Right atrium auricular region (tissue), 2 donors: ENCODE measurements around the gene HP1BP3. TPM values are rescaled to one million over a fixed set of nuclear protein-coding genes. Genes with fewer than 3 reads are reported as not detected.

Experiments used
- DNase-seq: peaks from one replicate; pipeline ENCODE4 v3.0.0-alpha.2; 2019; ENCODE audit warnings: low spot score
- H3K27ac ChIP-seq, 2 donors: fragments of 200-600 bp; sonication (generic); 1 replicate in 1 of 2; 2 replicates in 1 of 2; pipeline ENCODE4 v1.5.1; 2016 to 2019
- H3K27me3 ChIP-seq, 2 donors: fragments of 200-600 bp; sonication (generic); one replicate each; pipeline versions ENCODE4 v1.5.1 to v1.6.0; 2017 to 2019
- H3K36me3 ChIP-seq: fragments of 200-600 bp; sonication (generic); one replicate; pipeline ENCODE4 v1.5.1; 2016
- H3K4me1 ChIP-seq, 2 donors: fragments of 200-600 bp; sonication (generic); one replicate each; pipeline versions ENCODE4 v1.5.1 to v1.6.0; 2017 to 2019
- H3K4me3 ChIP-seq, 2 donors: fragments of 200-600 bp; sonication (generic); 1 replicate in 1 of 2; 2 replicates in 1 of 2; pipeline ENCODE4 v1.5.1; 2017 to 2019; ENCODE audit warnings: mild to moderate bottlenecking in 1 of 2, moderate library complexity in 1 of 2
- H3K9me3 ChIP-seq, 2 donors: fragments of 200-600 bp; sonication (generic); one replicate each; pipeline ENCODE4 v1.5.1; 2019
- total RNA-seq, 2 donors: library from RNA; depleted of rRNA; stranded (reverse); fragments of >200 nt; gene quantifications; one replicate each; pipeline ENCODE4 v1.1.0, GENCODE V29; 2016
- TF ChIP-seq, protein P1 (sequence below), 2 donors: fragments of 200-600 bp; sonication (generic); IDR thresholded peaks; one replicate each; pipeline ENCODE4 v1.5.1; 2019; ENCODE audit warnings: antibody characterized with exemption in 2 of 2

Gene HP1BP3
- total RNA-seq, 2 donors from 2014 or later = 106 to 115 TPM

DNA sequence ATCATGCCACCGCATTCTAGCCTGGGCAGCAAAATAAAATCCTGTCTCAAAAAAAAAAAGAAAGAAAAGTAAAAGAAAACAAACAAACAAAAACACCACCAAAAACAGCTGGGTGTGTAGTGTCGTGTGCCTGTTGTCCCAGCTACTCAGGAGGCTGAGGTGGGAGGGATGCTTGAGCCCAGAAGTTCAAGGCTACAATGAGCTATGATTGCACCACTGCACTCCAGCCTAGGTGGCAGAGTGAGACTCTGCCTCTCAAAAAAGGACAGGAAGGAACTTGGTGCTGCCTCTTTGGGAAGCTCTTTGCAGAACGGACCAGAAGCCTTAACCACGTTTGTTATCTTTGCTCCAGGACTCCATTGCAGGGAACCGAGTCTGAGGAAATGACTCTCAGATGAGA, 80.3 kb downstream of the HP1BP3 start:
- Histone ChIP-seq H3K4me1 (no peaks in the 10 kb centered on the region), H3K27ac (no peak overlapping the region), H3K4me3 (no peak overlapping the region), H3K36me3 (no peaks in the 10 kb centered on the region), H3K9me3 (no peaks in the 10 kb centered on the region), H3K27me3 (no peaks in the 10 kb centered on the region)
- TF ChIP-seq, protein P1, sequence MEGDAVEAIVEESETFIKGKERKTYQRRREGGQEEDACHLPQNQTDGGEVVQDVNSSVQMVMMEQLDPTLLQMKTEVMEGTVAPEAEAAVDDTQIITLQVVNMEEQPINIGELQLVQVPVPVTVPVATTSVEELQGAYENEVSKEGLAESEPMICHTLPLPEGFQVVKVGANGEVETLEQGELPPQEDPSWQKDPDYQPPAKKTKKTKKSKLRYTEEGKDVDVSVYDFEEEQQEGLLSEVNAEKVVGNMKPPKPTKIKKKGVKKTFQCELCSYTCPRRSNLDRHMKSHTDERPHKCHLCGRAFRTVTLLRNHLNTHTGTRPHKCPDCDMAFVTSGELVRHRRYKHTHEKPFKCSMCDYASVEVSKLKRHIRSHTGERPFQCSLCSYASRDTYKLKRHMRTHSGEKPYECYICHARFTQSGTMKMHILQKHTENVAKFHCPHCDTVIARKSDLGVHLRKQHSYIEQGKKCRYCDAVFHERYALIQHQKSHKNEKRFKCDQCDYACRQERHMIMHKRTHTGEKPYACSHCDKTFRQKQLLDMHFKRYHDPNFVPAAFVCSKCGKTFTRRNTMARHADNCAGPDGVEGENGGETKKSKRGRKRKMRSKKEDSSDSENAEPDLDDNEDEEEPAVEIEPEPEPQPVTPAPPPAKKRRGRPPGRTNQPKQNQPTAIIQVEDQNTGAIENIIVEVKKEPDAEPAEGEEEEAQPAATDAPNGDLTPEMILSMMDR (IDR thresholded peaks at IDR 0.05) = no peak
- no peak for DNase-seq

DNA sequence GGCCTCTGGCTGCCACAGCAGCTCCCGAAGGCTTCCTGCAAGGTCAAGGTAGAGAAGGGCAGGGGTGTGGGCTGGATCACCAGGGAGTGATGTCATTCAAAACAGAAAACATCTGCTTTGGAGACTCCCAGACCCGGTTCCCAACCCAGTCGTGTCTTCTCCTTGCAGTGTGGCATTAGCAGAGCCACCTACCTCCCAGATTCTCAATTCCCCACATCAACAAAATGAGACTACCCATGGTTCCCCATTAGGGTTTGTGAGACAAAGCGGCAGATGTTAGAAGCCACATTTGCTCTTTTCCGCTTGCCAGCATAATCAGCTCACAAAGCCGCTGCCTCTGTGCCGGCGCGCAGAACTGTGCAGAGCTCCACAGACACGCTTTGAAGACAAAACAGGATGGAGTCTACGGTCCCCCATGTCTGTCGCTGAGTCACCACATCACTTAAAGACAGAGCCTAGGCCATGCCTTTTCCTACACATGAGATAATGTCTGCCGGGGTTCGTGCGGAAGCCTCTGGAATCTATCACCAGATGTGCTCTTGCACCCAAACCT, 81.8 kb downstream of the HP1BP3 start:
- H3K27ac ChIP-seq = no peak overlapping the region
- H3K4me1 ChIP-seq = no peaks in the 10 kb centered on the region
- TF ChIP-seq, protein P1 (IDR thresholded peaks at IDR 0.05) = no peak
- H3K36me3 ChIP-seq = no peaks in the 10 kb centered on the region
- no peak for DNase-seq
- H3K4me3 ChIP-seq = no peak overlapping the region
- H3K9me3 ChIP-seq = no peaks in the 10 kb centered on the region
- H3K27me3 ChIP-seq = no peaks in the 10 kb centered on the region

DNA sequence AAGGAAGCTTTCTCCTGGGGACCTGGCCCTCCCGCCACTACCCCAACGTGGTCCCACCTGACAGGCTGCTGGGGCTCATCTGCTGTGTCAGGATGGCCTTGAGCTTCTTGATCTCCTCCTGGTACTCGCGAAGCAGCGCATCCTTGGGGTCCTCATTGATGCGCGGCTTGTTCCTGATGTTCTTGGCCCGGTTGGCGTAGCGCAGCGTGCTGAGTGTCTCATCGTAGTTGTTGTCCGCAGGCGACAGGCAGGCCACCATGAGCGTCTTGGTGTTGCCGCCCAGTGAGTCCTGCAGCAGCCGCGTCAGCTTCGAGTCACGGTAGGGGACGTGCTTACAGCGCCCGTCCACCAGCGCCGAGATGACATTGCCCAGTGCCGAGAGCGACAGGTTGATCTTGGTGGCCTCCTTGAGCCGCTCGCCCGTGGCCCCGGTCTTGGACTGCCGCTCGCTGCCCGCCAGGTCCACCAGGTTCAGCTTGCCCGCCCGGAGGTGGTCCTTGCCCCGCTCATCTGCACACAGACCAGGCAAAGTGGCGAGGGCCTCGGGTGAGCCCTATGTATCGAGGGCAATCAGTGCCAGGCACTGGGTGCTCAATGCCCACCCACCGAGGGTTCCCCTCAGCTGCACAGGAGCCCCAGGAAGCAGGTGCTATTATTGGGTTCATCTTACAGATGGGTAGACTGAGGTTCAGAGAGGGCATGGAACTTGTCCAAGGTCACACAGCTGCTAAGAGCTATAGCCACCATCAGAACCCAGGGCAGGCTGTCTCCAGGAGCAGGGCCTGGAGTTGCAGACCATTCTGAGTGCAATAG, 82.5 kb downstream of the HP1BP3 start:
- no peak for DNase-seq
- H3K4me1 ChIP-seq = no peaks in the 10 kb centered on the region
- H3K27me3 ChIP-seq = no peaks in the 10 kb centered on the region
- no peaks in the 10 kb centered on the region for H3K9me3 ChIP-seq
- H3K4me3 ChIP-seq = no peak overlapping the region
- no peaks in the 10 kb centered on the region for H3K36me3 ChIP-seq
- H3K27ac ChIP-seq = no peak overlapping the region
- TF ChIP-seq, protein P1 (IDR thresholded peaks at IDR 0.05) = no peak

DNA sequence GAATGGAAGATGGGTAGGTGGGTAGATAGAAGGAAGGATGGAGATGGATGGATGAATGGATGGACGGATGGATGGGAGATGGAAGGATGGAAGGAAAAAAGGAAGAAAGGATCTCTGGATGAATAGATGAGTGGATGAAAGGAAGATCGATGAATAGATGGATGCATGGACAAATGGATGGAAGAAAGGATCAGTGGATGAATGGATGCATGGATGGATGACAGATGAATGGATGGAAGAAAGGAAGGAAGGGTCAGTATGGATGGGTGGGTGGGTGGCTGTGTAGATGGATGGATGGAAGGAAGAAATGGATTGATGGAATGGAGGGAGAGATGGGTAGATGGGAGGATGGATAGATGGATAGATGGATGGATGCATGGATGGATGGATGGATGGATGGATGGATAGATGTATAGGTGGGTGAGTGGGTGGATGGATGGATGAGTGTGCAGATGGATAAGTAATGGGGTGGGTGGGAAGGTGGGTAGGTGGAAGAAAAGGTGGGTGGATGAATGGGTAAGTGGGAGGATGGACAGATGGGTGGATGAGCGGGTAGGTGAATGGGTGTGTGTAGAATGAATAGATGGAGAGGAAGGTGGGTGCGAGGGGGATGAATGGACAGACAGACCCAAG, 83.9 kb downstream of the HP1BP3 start:
- H3K27ac ChIP-seq = no peak overlapping the region
- TF ChIP-seq, protein P1 (IDR thresholded peaks at IDR 0.05) = no peak
- no peaks in the 10 kb centered on the region for H3K9me3 ChIP-seq
- H3K4me3 ChIP-seq = no peak overlapping the region
- no peaks in the 10 kb centered on the region for H3K27me3 ChIP-seq
- DNase-seq = no peak
- no peaks in the 10 kb centered on the region for H3K36me3 ChIP-seq
- no peaks in the 10 kb centered on the region for H3K4me1 ChIP-seq

DNA sequence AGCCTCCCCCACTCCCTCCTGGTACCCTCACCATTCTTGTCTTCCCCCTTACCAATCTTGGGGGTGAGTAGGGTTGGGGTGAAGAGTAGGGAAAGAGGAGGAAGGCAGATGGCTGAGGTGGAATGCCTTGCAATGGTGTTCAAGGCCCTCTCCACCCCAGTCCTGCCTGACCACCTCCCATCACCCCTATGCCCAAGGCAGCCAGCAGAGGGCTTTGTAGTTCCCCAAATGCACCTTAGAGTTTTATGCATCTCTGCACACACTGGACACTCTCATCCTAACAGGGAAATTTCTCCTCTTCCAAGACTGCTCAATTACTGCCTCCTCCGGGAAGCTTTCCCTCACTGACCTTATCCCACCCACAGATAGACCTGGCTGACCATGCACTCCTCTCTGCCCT, 84.7 kb downstream of the HP1BP3 start:
- TF ChIP-seq, protein P1 (IDR thresholded peaks at IDR 0.05) = peak in 1 of 2 donors; percentile 11
- Histone ChIP-seq H3K27me3 (no peaks in the 10 kb centered on the region), H3K36me3 (no peaks in the 10 kb centered on the region), H3K9me3 (no peaks in the 10 kb centered on the region), H3K4me1 (peaks cover 0 to under 1% of the 10 kb centered on the region in 2 donors), H3K27ac (no peak overlapping the region), H3K4me3 (no peak overlapping the region)
- no peak for DNase-seq
